ENCODE measurements around the gene PCDH1. TPM values are rescaled to one million over a fixed set of nuclear protein-coding genes. Genes with fewer than 3 reads are reported as not detected.

Gene PCDH1
- total RNA-seq, 1 experiment from 2014 or later = 127 TPM

DNA sequence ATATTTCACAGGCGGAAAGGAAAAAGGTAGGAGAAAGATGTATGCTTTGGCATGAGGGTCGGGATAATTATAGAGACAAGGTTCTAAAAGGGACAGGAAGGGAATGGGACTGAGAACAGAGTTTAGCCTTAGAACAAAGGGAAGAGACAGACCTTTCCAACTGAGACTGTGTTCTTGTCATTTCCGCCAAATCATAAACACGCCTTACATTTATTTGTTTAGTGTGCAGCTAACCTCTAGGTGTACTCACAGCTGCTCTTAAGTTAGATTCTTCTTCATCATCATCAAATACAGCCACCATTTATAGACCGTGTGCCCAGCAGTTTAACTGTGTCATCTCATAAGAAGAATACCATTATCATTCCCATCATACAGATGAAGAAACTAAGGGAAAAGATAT, 39.5 kb upstream of the PCDH1 start:
- Histone ChIP-seq H3K18ac (ENCODE audit: insufficient read length, low read depth, low read length) (no peak overlapping the region), H3T11ph (ENCODE audit: low read length) (no peak overlapping the region), H4K5ac (ENCODE audit: insufficient read length, low read depth, low read length) (no peak overlapping the region), H3K4ac (ENCODE audit: low read depth, low read length) (no peak overlapping the region), H3K14ac (ENCODE audit: insufficient read depth, low read length) (no peak overlapping the region), H3K9ac (ENCODE audit: extremely low read depth, insufficient read length, low read length) (no peak overlapping the region), H3K79me1 (ENCODE audit: insufficient read depth, low read depth, low read length, poor library complexity, severe bottlenecking) (no peaks in the 10 kb centered on the region), H3K23ac (ENCODE audit: insufficient read length, low read depth, low read length) (no peak overlapping the region), H4K20me1 (ENCODE audit: control insufficient read depth, insufficient read depth, insufficient read length) (no peaks in the 10 kb centered on the region), H3K79me2 (ENCODE audit: insufficient read depth, low read length) (no peaks in the 10 kb centered on the region), H2AK5ac (ENCODE audit: insufficient read length, low read length) (no peak overlapping the region), H2BK15ac (ENCODE audit: low read depth, low read length) (no peak overlapping the region), H3K4me2 (ENCODE audit: insufficient read depth, insufficient read length, low read length) (no peak overlapping the region), H4K91ac (ENCODE audit: insufficient read length, low read depth, low read length) (no peak overlapping the region), H3K4me1 (ENCODE audit: insufficient read depth, low read length) (peaks cover 2% of the 10 kb centered on the region; the same call in 1 of the 2 replicates), H3K9me3 (ENCODE audit: control insufficient read depth, low read depth, low read length) (no peaks in the 10 kb centered on the region), H4K8ac (replicated peaks; ENCODE audit: insufficient read length, low read depth, low read length) (no peak overlapping the region), H3K27me3 (ENCODE audit: insufficient read depth, low read length) (no peaks in the 10 kb centered on the region; the same call in 1 of the 2 replicates), H3K56ac (ENCODE audit: insufficient read length, low read depth, low read length) (no peak overlapping the region), H2BK120ac (ENCODE audit: low read depth, low read length, poor library complexity, severe bottlenecking) (no peak overlapping the region), H3K23me2 (ENCODE audit: insufficient read length, low read depth, low read length, poor library complexity, severe bottlenecking) (peaks cover 4% of the 10 kb centered on the region), H2BK20ac (ENCODE audit: low read depth, low read length, poor library complexity, severe bottlenecking) (no peak overlapping the region), H2BK12ac (ENCODE audit: insufficient read length, low read depth, low read length) (no peak overlapping the region), H2BK5ac (ENCODE audit: insufficient read length, low read length) (no peak overlapping the region), H2AFZ (ENCODE audit: low read length) (no peak overlapping the region), H3K27ac (ENCODE audit: insufficient read length, low read depth, low read length) (no peak overlapping the region)
- Mint-ChIP-seq H3K4me1 (peaks cover 22 to 31% of the 10 kb centered on the region in 2 experiments), H3K4me3 (no peak overlapping the region), H3K9me3 (no peaks in the 10 kb centered on the region; a peak in 1 of 5 replicates), H3K36me3 (ENCODE audit: insufficient read depth in 1 of 3, low read depth in 3 of 3) (no peaks in the 10 kb centered on the region), H3K27me3 (ENCODE audit: low read depth) (peaks cover 42% of the 10 kb centered on the region), H3K27ac (no peak overlapping the region)
- WGBS (ENCODE audit: extremely low coverage, insufficient read length, low lambda C conversion rate) = no CpG with 5 or more reads among the region's 5 CpGs
- DNase-seq = no peak
- TF ChIP-seq, protein P1, sequence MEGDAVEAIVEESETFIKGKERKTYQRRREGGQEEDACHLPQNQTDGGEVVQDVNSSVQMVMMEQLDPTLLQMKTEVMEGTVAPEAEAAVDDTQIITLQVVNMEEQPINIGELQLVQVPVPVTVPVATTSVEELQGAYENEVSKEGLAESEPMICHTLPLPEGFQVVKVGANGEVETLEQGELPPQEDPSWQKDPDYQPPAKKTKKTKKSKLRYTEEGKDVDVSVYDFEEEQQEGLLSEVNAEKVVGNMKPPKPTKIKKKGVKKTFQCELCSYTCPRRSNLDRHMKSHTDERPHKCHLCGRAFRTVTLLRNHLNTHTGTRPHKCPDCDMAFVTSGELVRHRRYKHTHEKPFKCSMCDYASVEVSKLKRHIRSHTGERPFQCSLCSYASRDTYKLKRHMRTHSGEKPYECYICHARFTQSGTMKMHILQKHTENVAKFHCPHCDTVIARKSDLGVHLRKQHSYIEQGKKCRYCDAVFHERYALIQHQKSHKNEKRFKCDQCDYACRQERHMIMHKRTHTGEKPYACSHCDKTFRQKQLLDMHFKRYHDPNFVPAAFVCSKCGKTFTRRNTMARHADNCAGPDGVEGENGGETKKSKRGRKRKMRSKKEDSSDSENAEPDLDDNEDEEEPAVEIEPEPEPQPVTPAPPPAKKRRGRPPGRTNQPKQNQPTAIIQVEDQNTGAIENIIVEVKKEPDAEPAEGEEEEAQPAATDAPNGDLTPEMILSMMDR (conservative IDR thresholded peaks at IDR 0.05) = no peak

Data from H9 (cell line).